GM19324 (cell line): ENCODE data around the gene LSG1.

Source experiments
- ATAC-seq: cut with Tn5 transposase; IDR thresholded peaks from one replicate; pipeline ENCODE4 v1.9.1; 2021; ENCODE audit warnings: mild to moderate bottlenecking, moderate library complexity; ENCODE audit not compliant: unreplicated experiment, low FRiP score

LSG1 gene

DNA sequence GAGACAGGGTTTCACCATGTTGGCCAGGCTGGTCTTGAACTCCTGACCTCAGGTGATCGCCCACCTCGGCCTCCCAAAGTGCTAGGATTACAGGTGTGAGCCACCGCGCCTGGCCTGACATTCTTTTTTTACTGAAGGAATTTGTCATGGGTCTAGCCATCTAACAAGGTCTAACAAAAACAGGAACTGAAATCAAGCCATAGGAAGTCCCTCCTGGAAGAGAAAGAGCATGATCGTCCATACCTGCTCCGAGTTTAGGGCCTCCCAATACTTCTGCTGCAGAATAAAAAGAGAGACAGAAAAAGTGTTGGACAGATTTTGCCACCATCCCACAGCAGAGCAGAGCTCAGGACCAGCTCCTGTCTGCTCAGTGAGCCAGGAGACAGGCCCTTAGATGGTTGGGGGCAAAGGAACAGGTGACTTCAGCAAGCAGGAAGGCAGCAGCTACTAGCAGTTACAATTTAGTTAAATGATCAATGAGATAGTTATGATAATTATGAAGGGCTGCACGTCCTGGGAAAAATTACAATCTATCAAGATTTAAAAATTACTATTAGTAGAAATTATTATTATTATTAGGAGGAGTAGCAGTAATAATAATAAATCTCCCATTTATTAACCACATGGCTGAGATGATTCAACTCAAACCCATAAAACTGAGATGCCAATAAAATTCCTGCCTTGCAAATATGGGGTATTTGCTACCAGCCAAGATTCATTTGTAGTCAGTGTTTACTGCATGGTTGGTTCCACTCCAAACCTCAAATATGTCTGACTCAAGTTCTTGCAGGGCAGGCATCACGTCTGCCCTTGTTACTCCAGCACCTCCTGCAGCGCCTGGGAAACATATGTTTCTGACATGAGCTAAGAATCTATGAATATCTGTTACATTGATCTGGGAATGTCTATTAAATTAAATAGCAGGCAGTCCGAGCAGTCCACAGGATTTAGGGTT lies 78.9 kb downstream of the LSG1 start:
- no peak for ATAC-seq
